Naive B cell (primary cell): ENCODE results near the gene ALPK3. TPM values are rescaled to one million over a fixed set of nuclear protein-coding genes. Genes with fewer than 3 reads are reported as not detected.

Experiments used
- ATAC-seq, 2 donors: fragments of 150-1000 bp; cut with Tn5 transposase; 2 replicates each; pipeline ENCODE4 v1.10.0; 2021; ENCODE audit warnings: low read depth in 2 of 2, mild to moderate bottlenecking in 2 of 2, moderate library complexity in 2 of 2
- DNase-seq: peaks from one replicate; pipeline ENCODE4 v3.0.0; 2022
- H3K27ac Mint-ChIP-seq, 6 donors: one replicate each; pipeline ENCODE4 v1.8.0; 2020 to 2022; ENCODE audit warnings: mild to moderate bottlenecking in 6 of 6, mixed read lengths in 6 of 6, moderate library complexity in 5 of 6, inconsistent platforms in 2 of 6
- H3K27me3 Mint-ChIP-seq, 3 donors: one replicate each; pipeline ENCODE4 v1.8.0; 2021 to 2022; ENCODE audit warnings: mixed read lengths in 3 of 3, mild to moderate bottlenecking in 1 of 3
- H3K36me3 Mint-ChIP-seq, 2 donors: one replicate each; pipeline ENCODE4 v1.8.0; 2020 to 2022; ENCODE audit warnings: mixed read lengths in 2 of 2, inconsistent platforms in 1 of 2, mild to moderate bottlenecking in 1 of 2
- H3K4me1 Mint-ChIP-seq, 3 donors: one replicate each; pipeline ENCODE4 v1.8.0; 2020 to 2022; ENCODE audit warnings: mixed read lengths in 3 of 3, inconsistent platforms in 1 of 3, mild to moderate bottlenecking in 1 of 3, moderate library complexity in 1 of 3
- H3K4me3 Mint-ChIP-seq, 8 donors: one replicate each; pipeline ENCODE4 v1.8.0; 2020 to 2022; ENCODE audit warnings: mild to moderate bottlenecking in 8 of 8, mixed read lengths in 8 of 8, moderate library complexity in 8 of 8, inconsistent platforms in 2 of 8
- H3K9me3 Mint-ChIP-seq, 7 donors: one replicate each; pipeline ENCODE4 v1.8.0; 2020 to 2022; ENCODE audit warnings: mixed read lengths in 7 of 7, mild to moderate bottlenecking in 5 of 7, inconsistent platforms in 2 of 7, moderate library complexity in 1 of 7
- polyA plus RNA-seq, 6 donors: library from polyadenylated mRNA; unstranded; fragments of 300-500 nt; fragmentation: Illumina TruSeq; gene quantifications; one replicate each; pipeline ENCODE4 v1.2.3, GENCODE V29; 2021; ENCODE audit warnings: low read depth in 6 of 6

Gene ALPK3
- polyA plus RNA-seq, 6 donors from 2014 or later: 0.04 to 0.23 TPM; not detected in 4

GRCh38 chr15:84847382-84847781 is 30.2 kb downstream of the ALPK3 start:
- no peak for ATAC-seq
- Mint-ChIP-seq H3K36me3 (peaks cover 0 to 16% of the 10 kb centered on the region in 2 donors), H3K4me1 (no peaks in the 10 kb centered on the region), H3K9me3 (peaks cover 8 to 34% (median 24%) of the 10 kb centered on the region in 7 donors), H3K27me3 (no peaks in the 10 kb centered on the region), H3K4me3 (no peak overlapping the region), H3K27ac (no peak overlapping the region)
- DNase-seq: no peak

- no peaks in the 10 kb centered on the region for H3K27me3 Mint-ChIP-seq
- no peak overlapping the region for H3K27ac Mint-ChIP-seq
- peaks cover 0 to 3% of the 10 kb centered on the region in 2 donors for H3K36me3 Mint-ChIP-seq
- ATAC-seq: no peak
- H3K4me3 Mint-ChIP-seq: no peak overlapping the region
- no peak for DNase-seq
- peaks cover 3 to 17% (median 16%) of the 10 kb centered on the region in 7 donors for H3K9me3 Mint-ChIP-seq
- H3K4me1 Mint-ChIP-seq: no peaks in the 10 kb centered on the region
These were observed 35.1 kb downstream of the ALPK3 start for GRCh38 chr15:84852212-84852611.

- DNase-seq (no peak), ATAC-seq (no peak)
- Mint-ChIP-seq H3K27me3 (no peaks in the 10 kb centered on the region), H3K4me1 (no peaks in the 10 kb centered on the region), H3K4me3 (no peak overlapping the region), H3K36me3 (no peaks in the 10 kb centered on the region), H3K27ac (peak overlapping the region in 1 of 6 donors; percentile 53), H3K9me3 (no peaks in the 10 kb centered on the region)
These were observed 38.0 kb downstream of the ALPK3 start for GRCh38 chr15:84855136-84855535.

GRCh38 chr15:84855765-84856164 is 38.6 kb downstream of the ALPK3 start:
- no peaks in the 10 kb centered on the region for H3K4me1 Mint-ChIP-seq
- no peaks in the 10 kb centered on the region for H3K9me3 Mint-ChIP-seq
- H3K36me3 Mint-ChIP-seq: no peaks in the 10 kb centered on the region
- peak overlapping the region in 1 of 6 donors; percentile 32 for H3K27ac Mint-ChIP-seq
- ATAC-seq (no peak), DNase-seq (no peak)
- no peaks in the 10 kb centered on the region for H3K27me3 Mint-ChIP-seq
- no peak overlapping the region for H3K4me3 Mint-ChIP-seq

- Mint-ChIP-seq H3K4me3 (no peak overlapping the region), H3K9me3 (no peaks in the 10 kb centered on the region), H3K27ac (peak overlapping the region in 1 of 6 donors; percentile 90), H3K36me3 (no peaks in the 10 kb centered on the region), H3K4me1 (no peaks in the 10 kb centered on the region), H3K27me3 (no peaks in the 10 kb centered on the region)
- DNase-seq (no peak), ATAC-seq (no peak)
These were observed 39.7 kb downstream of the ALPK3 start for GRCh38 chr15:84856731-84857417.

- no peaks in the 10 kb centered on the region for H3K27me3 Mint-ChIP-seq
- H3K4me1 Mint-ChIP-seq: no peaks in the 10 kb centered on the region
- no peak overlapping the region for H3K27ac Mint-ChIP-seq
- DNase-seq: no peak
- H3K4me3 Mint-ChIP-seq: no peak overlapping the region
- ATAC-seq: no peak
- no peaks in the 10 kb centered on the region for H3K36me3 Mint-ChIP-seq
- H3K9me3 Mint-ChIP-seq: no peaks in the 10 kb centered on the region
These were observed 40.4 kb downstream of the ALPK3 start for GRCh38 chr15:84857418-84858004.

- ATAC-seq (no peak), DNase-seq (no peak)
- no peaks in the 10 kb centered on the region for H3K36me3 Mint-ChIP-seq
- no peaks in the 10 kb centered on the region for H3K4me1 Mint-ChIP-seq
- H3K9me3 Mint-ChIP-seq: no peaks in the 10 kb centered on the region
- H3K27me3 Mint-ChIP-seq: no peaks in the 10 kb centered on the region
- H3K27ac Mint-ChIP-seq: no peak overlapping the region
- no peak overlapping the region for H3K4me3 Mint-ChIP-seq
These were observed 41.1 kb downstream of the ALPK3 start for GRCh38 chr15:84858231-84858630.

GRCh38 chr15:84859144-84859543 is 42.0 kb downstream of the ALPK3 start:
- Mint-ChIP-seq H3K4me1 (no peaks in the 10 kb centered on the region), H3K9me3 (no peaks in the 10 kb centered on the region), H3K4me3 (no peak overlapping the region), H3K27ac (no peak overlapping the region), H3K36me3 (no peaks in the 10 kb centered on the region), H3K27me3 (no peaks in the 10 kb centered on the region)
- DNase-seq (no peak), ATAC-seq (no peak)

- no peaks in the 10 kb centered on the region for H3K27me3 Mint-ChIP-seq
- no peaks in the 10 kb centered on the region for H3K9me3 Mint-ChIP-seq
- no peak for DNase-seq
- H3K36me3 Mint-ChIP-seq: no peaks in the 10 kb centered on the region
- H3K4me3 Mint-ChIP-seq: no peak overlapping the region
- no peak for ATAC-seq
- H3K27ac Mint-ChIP-seq: peak overlapping the region in 1 of 6 donors; percentile 69
- no peaks in the 10 kb centered on the region for H3K4me1 Mint-ChIP-seq
These were observed 42.5 kb downstream of the ALPK3 start for GRCh38 chr15:84859651-84860050.

GRCh38 chr15:84861781-84862180 is 44.6 kb downstream of the ALPK3 start:
- H3K4me3 Mint-ChIP-seq: no peak overlapping the region
- no peak for ATAC-seq

GRCh38 chr15:84862214-84862975 is 45.2 kb downstream of the ALPK3 start:
- Mint-ChIP-seq H3K27ac (peak overlapping the region in 1 of 6 donors; percentile 52), H3K27me3 (no peaks in the 10 kb centered on the region)

More at GRCh38 chr15:84861781-84862180, 44.6 kb downstream of the ALPK3 start:
- Mint-ChIP-seq H3K27ac (no peak overlapping the region), H3K27me3 (no peaks in the 10 kb centered on the region), H3K36me3 (no peaks in the 10 kb centered on the region), H3K9me3 (no peaks in the 10 kb centered on the region), H3K4me1 (no peaks in the 10 kb centered on the region)
- DNase-seq: no peak

GRCh38 chr15:84863565-84864443 is 46.6 kb downstream of the ALPK3 start:
- H3K27me3 Mint-ChIP-seq: peaks cover 0 to 2% (median 0%) of the 10 kb centered on the region in 3 donors
- H3K27ac Mint-ChIP-seq: no peak overlapping the region
- no peaks in the 10 kb centered on the region for H3K9me3 Mint-ChIP-seq
- no peaks in the 10 kb centered on the region for H3K36me3 Mint-ChIP-seq
- peak overlapping the region in 1 of 8 donors; percentile 61 for H3K4me3 Mint-ChIP-seq
- DNase-seq (no peak), ATAC-seq (no peak)
- H3K4me1 Mint-ChIP-seq: no peaks in the 10 kb centered on the region

More at GRCh38 chr15:84862214-84862975, 45.2 kb downstream of the ALPK3 start:
- DNase-seq: no peak
- Mint-ChIP-seq H3K4me1 (no peaks in the 10 kb centered on the region), H3K9me3 (no peaks in the 10 kb centered on the region), H3K4me3 (no peak overlapping the region), H3K36me3 (no peaks in the 10 kb centered on the region)
- no peak for ATAC-seq

- H3K27me3 Mint-ChIP-seq: peaks cover 0 to 7% (median 0%) of the 10 kb centered on the region in 3 donors
- no peak for ATAC-seq
- no peaks in the 10 kb centered on the region for H3K36me3 Mint-ChIP-seq
- no peak overlapping the region for H3K4me3 Mint-ChIP-seq
- no peaks in the 10 kb centered on the region for H3K4me1 Mint-ChIP-seq
- no peak overlapping the region for H3K27ac Mint-ChIP-seq
- DNase-seq: no peak
- no peaks in the 10 kb centered on the region for H3K9me3 Mint-ChIP-seq
These were observed 47.3 kb downstream of the ALPK3 start for GRCh38 chr15:84864444-84864795.
